GM18502 (cell line): ENCODE data around the gene MZB1.

Experiments
- ATAC-seq: cut with Tn5 transposase; IDR thresholded peaks from one replicate; pipeline ENCODE4 v1.9.1; 2021; ENCODE audit warnings: mild to moderate bottlenecking; ENCODE audit not compliant: unreplicated experiment, poor library complexity

MZB1 gene, protein sequence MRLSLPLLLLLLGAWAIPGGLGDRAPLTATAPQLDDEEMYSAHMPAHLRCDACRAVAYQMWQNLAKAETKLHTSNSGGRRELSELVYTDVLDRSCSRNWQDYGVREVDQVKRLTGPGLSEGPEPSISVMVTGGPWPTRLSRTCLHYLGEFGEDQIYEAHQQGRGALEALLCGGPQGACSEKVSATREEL

DNA sequence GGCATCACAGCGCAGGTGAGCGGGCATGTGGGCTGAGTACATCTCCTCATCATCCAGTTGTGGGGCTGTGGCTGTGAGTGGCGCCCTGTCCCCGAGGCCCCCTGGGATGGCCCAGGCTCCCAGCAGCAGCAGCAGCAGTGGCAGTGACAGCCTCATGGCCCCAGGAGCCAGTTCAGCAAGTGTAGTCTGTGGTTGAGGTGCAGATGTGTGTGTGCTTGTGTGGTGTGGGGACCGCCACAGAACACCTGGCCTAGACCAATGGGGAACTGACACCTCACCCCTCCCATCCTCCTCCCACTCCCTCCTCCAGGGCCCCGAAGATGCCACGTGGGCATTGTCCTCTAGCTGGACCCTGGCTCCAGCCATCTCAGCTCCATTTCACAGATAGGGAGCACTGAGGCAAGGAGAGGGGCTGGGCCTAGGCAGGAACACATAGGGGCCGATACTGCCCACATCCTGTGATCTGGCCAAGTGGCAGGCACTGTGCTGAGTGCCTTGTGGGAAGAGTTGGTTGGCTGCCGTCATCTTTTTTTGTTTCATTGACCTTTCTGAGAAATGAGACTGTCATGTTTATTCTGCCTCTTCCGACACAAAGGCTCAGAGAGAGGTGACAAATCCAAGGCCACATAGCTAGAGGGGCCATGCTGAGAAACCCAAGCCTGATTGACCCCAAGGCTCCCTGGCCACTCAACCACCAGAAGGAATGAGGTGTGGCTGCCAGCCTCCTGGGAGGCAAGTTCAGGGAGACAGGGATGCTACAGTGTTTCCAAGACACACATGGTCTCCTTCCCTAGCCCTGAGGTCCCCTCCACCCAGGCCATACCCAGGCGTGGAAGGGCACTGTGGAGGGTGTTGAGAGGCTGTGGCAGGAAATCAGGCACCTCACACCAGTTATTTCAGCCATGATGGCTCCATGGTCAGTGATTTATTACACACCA, at the start of gene MZB1:
TSS of gene MZB1 (minus strand) at position 213 of the 938 bp plus-strand sequence. CDS start at position 156, 57 bp downstream.
- peak; percentile 41 for ATAC-seq

DNA sequence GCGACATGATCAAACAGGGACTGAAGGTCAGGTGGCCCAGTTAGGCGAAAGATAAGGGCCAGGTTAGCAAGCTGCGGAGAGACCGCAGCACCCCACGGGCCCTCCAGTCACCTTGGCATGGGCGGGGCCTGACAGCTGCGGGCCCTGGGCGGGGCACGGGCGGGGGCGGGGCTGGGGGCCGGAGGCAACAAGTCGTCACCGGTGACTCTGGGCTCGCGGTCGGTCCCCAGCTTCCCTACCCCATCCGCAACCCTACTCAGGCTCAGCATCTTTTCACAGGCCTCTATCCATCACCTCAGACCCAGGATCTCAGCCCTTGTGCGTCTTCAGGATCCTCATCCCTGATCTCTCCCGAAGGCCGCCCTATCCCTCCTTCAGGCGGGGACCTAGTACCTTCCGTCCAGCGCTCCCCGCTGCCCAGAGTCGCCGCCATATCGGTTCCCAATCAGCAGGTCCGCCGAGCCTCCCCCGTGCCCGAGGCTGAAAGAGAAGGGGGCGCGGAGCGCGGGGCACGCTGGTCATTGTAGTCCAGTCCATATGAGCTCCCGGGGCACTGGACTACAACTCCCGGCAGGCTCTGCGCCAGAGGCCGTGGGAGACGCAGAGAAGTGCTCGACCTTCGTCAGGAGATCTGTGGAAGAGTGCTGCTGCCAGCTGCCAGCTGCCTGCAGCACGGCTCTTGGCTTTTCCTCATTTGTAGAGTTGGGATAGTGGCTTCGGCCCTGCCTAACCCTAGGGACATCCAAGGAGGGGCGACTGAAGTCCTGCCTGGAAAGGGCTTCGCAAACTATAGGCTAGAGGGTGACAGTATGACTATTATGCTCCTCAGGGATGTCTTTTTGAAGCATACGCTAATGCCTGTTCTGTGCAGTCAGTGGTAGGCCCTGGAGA, 49.5 kb upstream of the MZB1 start, which contains the start of gene DNAJC18:
TSS of gene DNAJC18 (minus strand) at position 513 of the 891 bp plus-strand sequence. CDS start at position 433, 80 bp downstream.
- ATAC-seq, result peak; percentile 88

- ATAC-seq, result no peak
Measured at GRCh38 chr5:139438707-139439012, 48.9 kb upstream of the MZB1 start.

- no peak for ATAC-seq
Measured at GRCh38 chr5:139435676-139436075, 46.0 kb upstream of the MZB1 start.

DNA sequence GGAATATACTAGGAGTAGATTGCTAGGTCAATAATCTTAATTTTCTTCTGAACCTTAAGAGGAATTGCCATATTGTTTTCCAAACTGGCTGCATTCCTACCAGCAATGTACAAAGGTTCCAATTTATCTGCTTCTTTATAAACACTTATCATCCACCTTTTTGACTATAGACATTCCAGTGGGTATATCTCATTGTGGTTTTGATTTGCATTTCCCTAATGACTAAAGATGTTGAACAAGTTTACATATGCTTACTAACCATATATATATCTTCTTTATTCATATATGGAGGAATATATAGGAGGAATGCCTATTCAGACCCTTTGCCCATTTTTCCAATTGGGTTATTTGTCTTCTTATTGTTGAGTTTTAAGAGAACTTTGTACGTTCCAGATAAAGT, 42.0 kb upstream of the MZB1 start:
- no peak for ATAC-seq

DNA sequence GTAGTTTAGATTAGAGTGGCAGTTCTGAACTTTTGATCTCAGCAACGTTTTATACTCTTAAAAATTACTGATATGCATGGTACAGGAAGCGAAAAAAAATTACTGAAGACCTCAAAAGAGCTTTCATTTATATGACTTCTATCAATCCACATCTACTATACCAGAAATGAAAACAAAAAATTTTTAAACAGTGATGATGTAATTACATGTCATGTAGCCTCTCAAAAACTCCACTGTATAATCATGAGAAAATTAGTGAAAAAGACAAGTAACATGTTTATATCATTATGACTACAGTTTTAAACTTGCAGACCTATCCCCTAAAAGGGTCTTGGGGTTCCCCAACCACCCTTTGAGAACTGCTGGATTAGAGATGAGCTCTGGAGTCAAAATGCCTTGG, 40.3 kb upstream of the MZB1 start:
- ATAC-seq, result no peak

DNA sequence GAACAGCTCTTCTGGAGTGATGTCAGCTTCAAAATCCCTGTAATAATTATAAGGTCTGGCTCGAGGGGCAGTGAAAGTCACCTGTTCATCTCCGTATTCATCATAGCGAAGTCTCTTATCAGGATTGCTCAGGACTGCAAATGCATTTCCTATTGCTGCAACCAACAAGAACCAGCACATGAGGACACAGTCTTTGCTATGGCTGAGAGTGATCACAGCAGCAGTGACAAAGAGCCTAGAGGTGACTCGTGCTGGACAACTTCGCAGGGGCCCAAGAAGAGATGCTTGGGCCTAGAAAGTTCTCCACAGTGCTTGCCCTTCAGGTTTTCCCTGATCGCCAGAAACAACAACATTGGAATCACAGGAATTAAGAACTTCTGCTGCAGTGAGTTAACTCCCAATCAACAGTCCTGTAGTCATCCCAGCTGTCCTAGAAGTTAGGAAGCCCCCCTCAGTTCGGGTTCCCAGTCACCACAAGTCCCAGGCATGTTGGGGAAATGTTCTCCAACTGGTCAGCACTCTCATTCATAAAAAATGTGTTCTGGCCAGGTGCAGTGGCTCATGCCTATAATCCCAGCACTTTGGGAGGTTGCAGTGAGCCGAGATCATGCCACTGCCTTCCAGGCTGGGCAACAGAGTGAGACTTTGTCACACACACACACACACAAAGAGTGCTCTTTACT, 36.6 kb upstream of the MZB1 start:
- ATAC-seq, result no peak

DNA sequence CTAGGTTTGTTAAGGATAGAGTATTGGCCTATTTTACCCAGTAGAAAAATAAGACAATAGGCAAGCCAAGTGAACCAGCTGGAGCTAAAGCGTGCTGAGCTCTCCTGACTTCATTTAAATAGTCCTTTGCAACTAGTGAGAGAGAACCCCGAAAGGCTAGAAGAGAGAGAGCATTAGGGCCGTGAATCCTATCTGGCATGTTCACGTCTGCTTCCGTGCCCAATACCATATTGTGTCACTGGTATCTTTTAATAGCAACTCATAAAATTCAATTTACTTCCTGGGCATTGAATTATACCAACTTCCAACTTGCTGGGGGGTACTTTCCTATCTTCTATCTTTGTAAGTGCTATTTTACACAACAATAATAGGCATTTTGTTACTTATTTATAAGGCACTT, 35.8 kb upstream of the MZB1 start:
- ATAC-seq, result no peak

- ATAC-seq, result peak; percentile 58
Measured at GRCh38 chr5:139422307-139422893, 32.7 kb upstream of the MZB1 start.

GRCh38 chr5:139419226-139420192, 29.8 kb upstream of the MZB1 start:
- no peak for ATAC-seq

DNA sequence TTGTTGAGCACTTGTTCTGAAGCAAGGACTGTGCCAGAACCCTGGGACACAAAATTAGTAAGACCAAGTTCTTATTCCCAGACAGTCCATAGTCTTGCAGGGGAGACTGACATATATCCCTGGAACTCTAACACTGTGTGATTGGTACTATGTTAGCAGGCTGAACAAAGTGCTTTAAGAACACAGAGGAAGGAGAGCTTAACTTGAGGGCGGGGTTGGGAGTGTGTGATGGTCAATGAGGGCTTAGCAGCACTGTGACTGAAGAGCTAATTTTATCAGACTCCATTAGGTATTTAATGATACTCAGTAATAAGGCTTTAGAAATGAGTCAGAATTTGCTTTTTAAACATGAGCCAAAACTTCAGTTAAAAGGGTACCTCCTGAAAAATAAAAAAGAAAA, 29.1 kb upstream of the MZB1 start:
- no peak for ATAC-seq

- ATAC-seq, result no peak
Measured at GRCh38 chr5:139417214-139417613, 27.5 kb upstream of the MZB1 start.

DNA sequence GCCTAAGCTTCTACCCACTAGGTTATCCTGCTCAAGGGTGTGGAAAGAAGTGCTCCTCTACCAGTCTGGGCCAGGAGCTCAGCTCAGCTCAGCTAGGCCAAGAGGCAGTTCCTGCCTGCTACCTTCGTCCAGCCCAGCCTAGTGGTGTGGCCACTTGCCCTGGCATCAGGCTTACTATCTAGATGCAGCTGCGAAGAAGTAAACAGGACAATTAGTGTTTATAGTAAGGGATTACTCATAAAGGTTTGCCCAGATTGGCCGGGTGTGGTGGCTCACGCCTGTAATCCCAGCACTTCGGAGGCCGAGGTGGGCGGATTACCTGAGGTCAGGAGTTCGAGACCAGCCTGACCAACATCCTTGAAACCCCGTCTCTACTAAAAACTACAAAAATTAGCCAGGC, 26.9 kb upstream of the MZB1 start:
- ATAC-seq, result no peak

GRCh38 chr5:139415869-139416268, 26.2 kb upstream of the MZB1 start:
- no peak for ATAC-seq

DNA sequence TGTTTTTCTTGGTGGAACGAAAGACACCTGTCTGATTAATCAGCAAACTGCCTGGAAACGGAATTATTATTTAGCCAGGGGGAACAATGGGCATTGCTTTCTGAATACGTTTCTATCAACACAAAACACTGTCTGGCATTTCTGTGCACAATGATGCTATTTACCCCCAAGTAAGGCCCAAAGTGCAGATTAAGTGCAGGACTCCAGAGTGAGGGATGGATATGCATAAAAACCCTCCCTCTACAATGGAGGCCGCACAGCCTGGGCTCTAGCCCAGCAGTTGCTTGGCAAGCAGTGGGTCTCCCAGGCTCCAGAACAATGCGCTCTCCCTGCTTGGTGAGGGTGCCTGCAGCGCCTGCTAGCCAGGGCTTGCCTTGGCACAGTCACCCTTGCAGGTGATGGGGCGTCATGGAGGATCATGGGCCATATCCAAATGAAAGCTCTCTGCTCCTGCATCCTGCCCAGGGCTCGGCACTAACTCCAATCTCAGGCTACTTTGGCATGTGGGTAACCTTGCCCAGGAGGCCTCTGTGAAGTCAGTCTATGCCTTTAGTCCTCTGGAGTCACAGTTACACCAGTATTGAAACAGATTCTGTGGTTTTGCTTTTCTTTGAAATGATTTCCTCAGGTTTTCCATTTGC, 25.6 kb upstream of the MZB1 start:
- no peak for ATAC-seq

DNA sequence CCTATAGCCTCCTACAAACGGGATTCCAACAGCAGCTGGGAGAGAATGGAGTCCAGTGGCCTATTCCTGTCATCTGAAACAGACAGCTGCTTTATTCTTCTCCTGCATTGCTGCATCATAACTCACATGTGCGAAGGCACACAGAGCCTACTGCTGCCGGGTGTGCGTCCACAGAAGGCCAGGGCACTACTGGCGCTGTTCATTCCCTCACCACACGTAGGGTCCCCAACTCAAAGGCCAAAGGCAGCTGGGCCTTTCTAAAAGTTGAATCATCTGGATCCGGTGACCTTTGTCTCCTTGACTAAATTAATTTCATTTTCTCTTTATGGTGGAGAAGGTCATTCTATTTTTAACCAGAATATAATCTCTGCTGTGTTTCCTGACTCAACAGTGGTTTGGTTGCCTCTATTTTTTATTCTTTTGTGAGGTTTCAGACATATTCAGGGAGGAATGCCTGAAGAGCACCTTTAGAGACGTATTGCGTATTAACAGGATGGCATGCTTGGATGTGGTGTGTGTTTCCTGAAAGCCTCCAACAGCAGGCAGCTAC, 24.9 kb upstream of the MZB1 start:
- ATAC-seq, result no peak

DNA sequence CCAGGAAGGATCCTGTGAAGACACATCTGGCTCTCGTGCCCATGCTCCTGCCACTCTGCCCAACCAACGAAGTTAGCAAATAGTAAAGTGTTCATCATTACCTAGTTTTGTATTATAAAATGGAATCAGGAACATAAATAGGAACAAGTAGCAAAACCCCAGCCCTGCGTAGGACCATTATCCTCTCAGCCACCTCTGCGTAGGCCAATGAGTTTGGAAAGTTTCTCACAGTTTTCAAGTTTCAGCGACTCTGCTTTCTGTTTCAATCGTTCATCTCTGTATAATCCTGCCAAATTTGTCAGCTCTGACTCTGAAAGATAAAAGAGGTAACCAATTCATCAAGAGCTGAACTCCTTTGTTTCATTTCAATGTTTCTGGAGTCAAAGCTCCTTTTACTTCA, 24.2 kb upstream of the MZB1 start:
- ATAC-seq, result no peak

DNA sequence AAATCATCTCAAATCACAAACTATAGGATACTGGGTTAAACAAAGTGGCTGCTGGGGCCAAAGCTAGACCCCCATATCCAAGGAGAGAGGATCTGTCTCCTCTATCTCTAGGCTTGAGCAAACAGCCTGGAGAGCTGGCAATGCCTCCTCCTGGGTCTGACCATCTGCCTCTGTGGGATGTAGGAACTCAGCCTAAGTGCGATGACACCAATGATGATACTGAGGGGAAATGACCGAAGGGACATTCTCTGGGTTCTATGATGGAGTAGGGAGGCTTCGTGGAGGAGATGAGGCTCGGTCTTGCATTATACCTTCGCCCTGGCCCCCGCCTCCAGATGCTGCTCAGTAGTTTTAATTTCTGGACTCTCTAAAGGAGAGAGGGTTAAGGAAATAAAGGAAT, 23.4 kb upstream of the MZB1 start:
- no peak for ATAC-seq
